K562 (cell line): ENCODE data around the gene TMEM43. TPM values are rescaled to one million over a fixed set of nuclear protein-coding genes. Genes with fewer than 3 reads are reported as not detected.
A peak's percentile ranks its signal among the peaks of the same experiment; 100 is the strongest.

Experiments
- ATF3 ChIP-seq, 2 experiments: fragments of 450-650 bp in 1 of 2; sonication (generic) in 1 of 2; formaldehyde crosslinking in 1 of 2; IDR thresholded peaks in 1 of 2; conservative IDR thresholded peaks in 1 of 2; 2 replicates each; pipeline versions ENCODE4 v1.6.1 to v1.8.1; 2016 to 2023; ENCODE audit warnings: mild to moderate bottlenecking in 2 of 2, moderate library complexity in 2 of 2, inconsistent platforms in 1 of 2, missing genetic modification reagents in 1 of 2
- CC2D1A ChIP-seq: fragments of 450-650 bp; IDR thresholded peaks from 2 replicates; pipeline ENCODE4 v1.6.1; 2017; ENCODE audit warnings: mild to moderate bottlenecking
- EZH2 ChIP-seq: IDR thresholded peaks from 2 replicates; pipeline ENCODE4 v1.6.1; 2012; ENCODE audit warnings: low read depth, mild to moderate bottlenecking, inconsistent platforms, low read length, borderline replicate concordance
- GMEB1 ChIP-seq: fragments of 250-450 bp; sonication (Bioruptor Pico); IDR thresholded peaks from 2 replicates; pipeline ENCODE4 v1.4.0; 2020; ENCODE audit warnings: mild to moderate bottlenecking
- HSF4 ChIP-seq: fragments of 250-450 bp; sonication (Bioruptor Pico); IDR thresholded peaks from 2 replicates; pipeline ENCODE4 v2.1.2; 2022; ENCODE audit warnings: mild to moderate bottlenecking, moderate library complexity, borderline replicate concordance
- NR0B1 ChIP-seq: fragments of 450-650 bp; IDR thresholded peaks from one replicate; pipeline ENCODE4 v1.6.1; 2018; ENCODE audit warnings: mild to moderate bottlenecking, moderate library complexity; ENCODE audit not compliant: partially characterized antibody
- POLR2AphosphoS5 ChIP-seq: IDR thresholded peaks from 2 replicates; pipeline ENCODE4 v1.6.1; 2011; ENCODE audit warnings: mild to moderate bottlenecking, low read depth, low read length, moderate library complexity; ENCODE audit not compliant: control insufficient read depth, insufficient read depth
- PPARD ChIP-seq: fragments of 250-450 bp; sonication (Bioruptor Pico); IDR thresholded peaks from 2 replicates; pipeline ENCODE4 v1.8.0; 2022; ENCODE audit warnings: inconsistent platforms, mild to moderate bottlenecking, moderate library complexity
- SNIP1 ChIP-seq: fragments of 450-650 bp; IDR thresholded peaks from 2 replicates; pipeline ENCODE4 v1.7.1; 2017; ENCODE audit warnings: low read depth, mild to moderate bottlenecking
- TSHZ1 ChIP-seq: fragments of 250-450 bp; sonication (Bioruptor Pico); IDR thresholded peaks from 2 replicates; pipeline ENCODE4 v1.4.0; 2020; ENCODE audit warnings: mild to moderate bottlenecking, moderate library complexity
- USF1 ChIP-seq: sonication (generic); formaldehyde crosslinking; IDR thresholded peaks from 2 replicates; pipeline ENCODE4 v1.9.0; 2022; ENCODE audit warnings: mild to moderate bottlenecking, missing genetic modification reagents
- ZBTB7A ChIP-seq: IDR thresholded peaks from 2 replicates; pipeline ENCODE4 v1.6.1; 2011; ENCODE audit warnings: low read depth, mild to moderate bottlenecking, low read length, moderate library complexity, borderline replicate concordance; ENCODE audit not compliant: control insufficient read depth
- ZNF232 ChIP-seq: sonication (generic); formaldehyde crosslinking; IDR thresholded peaks from 2 replicates; pipeline ENCODE4 v1.8.0; 2022; ENCODE audit warnings: mild to moderate bottlenecking, missing genetic modification reagents
- ZNF740 ChIP-seq, 3 experiments: fragments of 200-800 bp in 1 of 3; sonication (Bioruptor generic) in 1 of 3; sonication (generic) in 1 of 3; formaldehyde crosslinking in 1 of 3; IDR thresholded peaks; 2 replicates each; pipeline versions ENCODE4 v1.6.1 to v1.8.0; 2016 to 2022; ENCODE audit warnings: mild to moderate bottlenecking in 2 of 3, missing compliant biosample characterization in 2 of 3, missing genetic modification characterization in 2 of 3, missing genetic modification reagents in 1 of 3
- polyA plus RNA-seq, 8 experiments: library from polyadenylated mRNA; depleted of rRNA in 4 of 8; stranded (reverse) in 5 of 8; unstranded in 3 of 8; fragments of >200 nt; fragmentation: Nextera tagmentation in 2 of 8; fragmentation: Illumina TruSeq in 1 of 8; extraction: Ambion mirVana in 2 of 8; extraction: Trizol in 1 of 8; gene quantifications; 2 replicates each; pipeline versions ENCODE4 v1.2.1 to v1.2.3, GENCODE V29; 2011 to 2014; ENCODE audit warnings: inconsistent platforms in 1 of 8, missing spikeins in 1 of 8
- total RNA-seq, 7 experiments: library from RNA; depleted of rRNA in 6 of 7; stranded (reverse); fragments of >200 nt in 6 of 7; fragmentation: Illumina TruSeq in 2 of 7; extraction: Trizol in 2 of 7; gene quantifications; 2 replicates each; pipeline versions ENCODE4 v1.2.1 to v1.2.3, GENCODE V29; 2011 to 2021; ENCODE audit warnings: low replicate concordance in 1 of 7

TMEM43 gene
- total and polyA plus RNA-seq, 9 of the 15 experiments (the other 6 are each of a cell fraction or from before 2014, with no cell fraction given), result 16.7 to 46.1 (median 35.7) TPM

GRCh38 chr3:14178247-14179113, 53.6 kb downstream of the TMEM43 start, which contains the start of the genes LSM3 and XPC (continued):
- TF ChIP-seq ZNF740 (CRISPR knock-in tag; IDR thresholded peaks at IDR 0.05) (no peak), ZNF740 (tag; IDR thresholded peaks at IDR 0.05) (no peak), HSF4 (CRISPR knock-in tag) (no peak), GMEB1 (CRISPR knock-in tag) (peak; percentile 66), EZH2 (no peak), SNIP1 (no peak), ATF3 (IDR thresholded peaks at IDR 0.05) (peak; percentile 67), ATF3 (CRISPR knock-in tag; conservative IDR thresholded peaks at IDR 0.05) (peak; percentile 25), POLR2AphosphoS5 (peak; percentile 94), USF1 (CRISPR knock-in tag) (peak; percentile 65), TSHZ1 (CRISPR knock-in tag) (no peak), CC2D1A (peak; percentile 50; the same call in 1 of the 2 replicates), NR0B1 (no peak), ZNF232 (CRISPR knock-in tag) (no peak), PPARD (CRISPR knock-in tag) (no peak), ZBTB7A (peak; percentile 56; the same call in 1 of the 2 replicates)
